ENCODE data around the gene SMIM45.
A peak's percentile ranks its signal among the peaks of the same experiment; 100 is the strongest.

The SMIM45 gene

DNA sequence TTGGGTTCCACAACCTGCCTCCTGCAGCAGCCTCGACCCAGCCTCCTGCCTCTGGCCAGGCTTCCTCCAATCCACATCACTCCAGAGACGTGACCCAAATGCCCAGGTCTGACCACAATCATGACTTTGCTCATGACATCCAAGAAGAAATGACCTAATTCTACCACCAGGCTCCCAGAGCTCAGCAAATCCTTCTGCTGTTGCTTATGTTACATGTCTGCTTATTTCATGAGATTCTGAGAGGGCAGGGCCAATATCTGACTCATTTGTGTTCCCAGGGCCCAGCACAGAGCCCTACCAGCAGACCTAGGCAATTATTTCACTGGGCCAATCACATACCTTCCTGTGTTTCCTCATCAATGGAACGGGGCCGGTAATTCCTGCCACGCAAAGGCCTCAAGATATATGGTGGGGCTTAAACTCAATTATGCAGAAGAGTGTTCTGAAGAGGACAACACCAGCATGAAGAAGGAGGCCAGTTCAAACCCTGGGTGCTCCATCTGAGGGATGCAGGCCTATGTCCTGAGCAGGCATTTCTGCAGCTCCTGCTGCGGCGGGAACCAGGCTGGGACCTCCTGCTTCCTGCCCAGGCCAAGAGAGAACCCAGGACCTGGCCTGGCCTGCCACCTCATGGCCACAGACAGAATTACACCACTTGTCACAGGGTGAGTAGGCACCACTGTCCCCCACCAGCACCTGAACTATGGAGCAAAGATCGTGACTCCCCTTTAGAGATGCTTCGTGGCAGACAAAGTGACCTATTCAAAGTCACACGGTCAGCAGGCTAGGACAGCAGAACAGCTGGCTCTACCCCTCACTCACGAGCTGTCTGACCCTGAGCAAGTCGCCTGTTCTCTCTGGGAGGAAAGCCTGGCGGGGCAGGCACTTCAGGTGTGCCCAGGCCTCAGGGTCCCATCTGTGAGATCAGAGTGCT, 10.9 kb upstream of the SMIM45 start:
- H3K4me3 ChIP-seq: no peak overlapping the region
- peak overlapping the region in 1 of 3 donors; percentile 8 for H3K27ac ChIP-seq
- no peaks in the 10 kb centered on the region for H3K27me3 ChIP-seq
- no peaks in the 10 kb centered on the region for H3K9me3 ChIP-seq
- H3K36me3 ChIP-seq: no peaks in the 10 kb centered on the region
- 41% methylated on average over 6 of the region's 13 CpGs for WGBS (ENCODE audit: insufficient coverage, low coverage, low lambda C conversion rate, missing lambda C conversion rate)
- ATAC-seq (peak; percentile 95 to 98 (median 96)), DNase-seq (peak; percentile 79 to 85 (median 82))
- intact Hi-C loops (cut with DNase I): loop anchor here (5.0 to 10.0 kb wide), 2 partner anchors 124 to 196 kb away; no protein-coding TSS in a partner anchor
- peaks cover 0 to 4% (median 0%) of the 10 kb centered on the region in 4 donors for H3K4me1 ChIP-seq
- no peak for TF ChIP-seq POLR2A (IDR thresholded peaks at IDR 0.05)
- TF ChIP-seq, protein P1, sequence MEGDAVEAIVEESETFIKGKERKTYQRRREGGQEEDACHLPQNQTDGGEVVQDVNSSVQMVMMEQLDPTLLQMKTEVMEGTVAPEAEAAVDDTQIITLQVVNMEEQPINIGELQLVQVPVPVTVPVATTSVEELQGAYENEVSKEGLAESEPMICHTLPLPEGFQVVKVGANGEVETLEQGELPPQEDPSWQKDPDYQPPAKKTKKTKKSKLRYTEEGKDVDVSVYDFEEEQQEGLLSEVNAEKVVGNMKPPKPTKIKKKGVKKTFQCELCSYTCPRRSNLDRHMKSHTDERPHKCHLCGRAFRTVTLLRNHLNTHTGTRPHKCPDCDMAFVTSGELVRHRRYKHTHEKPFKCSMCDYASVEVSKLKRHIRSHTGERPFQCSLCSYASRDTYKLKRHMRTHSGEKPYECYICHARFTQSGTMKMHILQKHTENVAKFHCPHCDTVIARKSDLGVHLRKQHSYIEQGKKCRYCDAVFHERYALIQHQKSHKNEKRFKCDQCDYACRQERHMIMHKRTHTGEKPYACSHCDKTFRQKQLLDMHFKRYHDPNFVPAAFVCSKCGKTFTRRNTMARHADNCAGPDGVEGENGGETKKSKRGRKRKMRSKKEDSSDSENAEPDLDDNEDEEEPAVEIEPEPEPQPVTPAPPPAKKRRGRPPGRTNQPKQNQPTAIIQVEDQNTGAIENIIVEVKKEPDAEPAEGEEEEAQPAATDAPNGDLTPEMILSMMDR (IDR thresholded peaks at IDR 0.05): peak; percentile 90 to 97 (median 92)

DNA sequence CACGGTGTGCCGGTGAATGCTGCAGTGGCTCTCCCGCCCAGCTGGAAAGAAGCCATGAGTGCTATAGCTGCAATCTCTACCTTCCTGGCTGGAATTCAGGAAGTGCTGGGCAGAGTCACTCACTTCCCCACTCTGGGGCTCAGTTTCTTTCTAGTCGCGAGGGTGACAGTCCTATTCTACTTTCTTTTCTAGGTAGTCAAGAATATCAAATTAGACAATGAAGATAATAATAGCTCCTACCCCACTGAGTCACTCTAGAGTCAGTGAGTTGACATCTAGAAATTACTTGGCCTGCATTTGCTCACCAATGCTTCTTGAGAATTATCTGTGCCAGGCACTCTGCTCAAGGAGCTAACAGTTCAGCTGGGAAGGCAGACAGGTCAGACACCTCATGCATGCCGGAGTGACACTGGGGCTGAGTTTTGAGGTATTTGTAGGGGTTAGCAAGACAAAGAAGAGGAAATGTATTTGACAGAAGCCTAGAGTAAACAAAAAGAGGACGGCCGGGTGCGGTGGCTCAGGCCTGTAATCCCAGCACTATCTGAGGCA, 8.2 kb upstream of the SMIM45 start:
- intact Hi-C loops (cut with DNase I): loop anchor here (5.0 to 10.0 kb wide), 2 partner anchors 126 to 199 kb away; no protein-coding TSS in a partner anchor
- TF ChIP-seq, protein P1 (IDR thresholded peaks at IDR 0.05): no peak
- TF ChIP-seq POLR2A (IDR thresholded peaks at IDR 0.05): no peak
- Histone ChIP-seq H3K4me1 (peaks cover 0 to 9% (median 0%) of the 10 kb centered on the region in 4 donors), H3K4me3 (no peak overlapping the region), H3K27me3 (no peaks in the 10 kb centered on the region), H3K27ac (no peak overlapping the region), H3K9me3 (no peaks in the 10 kb centered on the region), H3K36me3 (no peaks in the 10 kb centered on the region)
- DNase-seq (no peak), ATAC-seq (no peak)
- WGBS (ENCODE audit: insufficient coverage, low coverage, low lambda C conversion rate, missing lambda C conversion rate): 65% methylated on average over 9 of the region's 9 CpGs

DNA sequence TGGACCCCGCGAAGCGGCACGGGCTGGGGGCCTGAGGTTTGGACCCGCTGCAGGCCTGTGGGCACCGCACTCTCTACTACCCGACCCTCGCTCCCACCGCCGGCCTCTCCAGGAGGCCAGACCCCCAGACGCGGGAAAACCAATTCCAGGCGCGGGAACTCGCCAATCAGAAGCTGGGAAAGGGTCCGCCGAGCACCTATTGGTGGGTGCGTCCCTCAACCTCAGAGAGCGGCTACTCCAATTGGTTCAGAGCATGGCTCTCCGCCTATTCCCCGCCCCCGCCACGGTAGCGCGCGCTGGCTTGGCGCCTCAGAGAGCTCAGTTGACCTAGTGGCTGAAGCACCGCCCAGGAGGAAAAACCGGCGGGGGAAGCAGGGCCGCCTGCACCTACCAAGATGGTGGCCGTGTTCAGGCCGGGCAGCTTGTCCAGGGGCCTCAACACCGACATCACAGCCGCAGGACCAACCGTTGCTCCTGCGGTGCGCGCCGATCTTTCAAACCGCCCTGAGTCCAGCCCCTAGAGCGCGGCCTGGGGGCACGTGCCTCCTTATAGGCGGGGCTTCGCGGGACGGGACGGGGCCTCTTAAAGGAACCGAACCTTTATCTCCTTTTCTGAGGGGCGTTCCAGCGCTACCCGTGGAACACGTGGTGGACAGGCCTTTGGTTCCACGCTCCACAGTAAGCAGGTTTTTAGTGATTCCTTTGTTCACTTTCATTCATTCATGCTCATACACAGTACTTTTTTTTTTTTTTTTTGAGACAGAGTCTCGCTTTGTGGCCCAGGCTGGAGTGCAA, 5.1 kb upstream of the SMIM45 start, which contains the start of gene CENPM:
Gene CENPM, minus strand, starts transcription at position 524 of the 795 bp plus-strand sequence. Its CDS starts 76 bp downstream, at position 448.
- H3K4me1 ChIP-seq: peaks cover 0 to 9% (median 0%) of the 10 kb centered on the region in 4 donors
- ATAC-seq (peak; percentile 97 to 98 (median 97)), DNase-seq (peak; percentile 89 to 92 (median 90))
- H3K27me3 ChIP-seq: no peaks in the 10 kb centered on the region
- intact Hi-C loops (cut with DNase I): loop anchor here in 1 of 2 donors (10.0 kb wide), 1 partner anchor 202 kb away; no protein-coding TSS in a partner anchor
- 2% methylated on average over 30 of the region's 56 CpGs for WGBS (ENCODE audit: insufficient coverage, low coverage, low lambda C conversion rate, missing lambda C conversion rate)
- TF ChIP-seq, protein P1 (IDR thresholded peaks at IDR 0.05): no peak
- TF ChIP-seq POLR2A (IDR thresholded peaks at IDR 0.05): no peak
- no peak within 1 kb of the TSS for H3K27ac ChIP-seq
- no peaks in the 10 kb centered on the region for H3K36me3 ChIP-seq
- peak within 1 kb of the TSS; percentile 55 to 79 (median 76) for H3K4me3 ChIP-seq
- no peaks in the 10 kb centered on the region for H3K9me3 ChIP-seq

DNA sequence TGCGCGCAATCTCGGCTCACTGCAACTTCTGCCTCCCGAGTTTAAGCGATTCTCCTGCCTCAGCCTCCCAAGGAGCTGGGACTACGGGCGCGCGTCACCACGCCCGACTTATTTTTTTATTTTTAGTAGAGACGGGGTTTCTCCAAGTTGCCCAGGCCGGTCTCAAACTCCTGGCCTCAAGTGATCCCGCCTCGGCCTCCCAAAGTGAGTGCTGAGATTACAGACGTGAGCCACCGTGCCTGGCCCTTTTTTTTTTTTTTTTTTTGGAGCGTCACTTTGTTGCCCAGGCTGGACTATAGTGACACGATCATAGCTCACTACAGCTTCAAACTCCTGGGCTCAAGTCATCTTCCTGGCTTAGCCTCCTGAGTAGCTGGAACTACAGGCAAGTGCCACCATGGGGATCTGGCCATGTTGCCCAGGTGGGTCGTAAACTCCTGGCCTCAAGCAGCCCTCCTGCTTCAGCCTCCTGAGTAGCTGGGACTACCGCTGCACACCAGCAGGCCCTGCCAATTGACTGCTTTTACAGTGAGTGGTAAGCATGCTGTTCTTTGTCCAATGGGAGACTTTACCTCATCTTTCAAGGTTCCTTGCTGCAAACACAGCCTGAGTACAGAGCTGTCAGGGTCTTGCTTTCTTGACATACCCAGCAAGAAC, 4.4 kb upstream of the SMIM45 start:
- WGBS (ENCODE audit: insufficient coverage, low coverage, low lambda C conversion rate, missing lambda C conversion rate): 70% methylated on average over 16 of the region's 21 CpGs
- DNase-seq: no peak
- H3K27me3 ChIP-seq: no peaks in the 10 kb centered on the region
- intact Hi-C loops (cut with DNase I): loop anchor here in 1 of 2 donors (10.0 kb wide), 1 partner anchor 203 kb away; no protein-coding TSS in a partner anchor
- H3K4me3 ChIP-seq: peak overlapping the region; percentile 55 to 79 (median 76)
- H3K4me1 ChIP-seq: peaks cover 0 to 9% (median 0%) of the 10 kb centered on the region in 4 donors
- no peaks in the 10 kb centered on the region for H3K36me3 ChIP-seq
- no peak for ATAC-seq
- no peak for TF ChIP-seq POLR2A (IDR thresholded peaks at IDR 0.05)
- TF ChIP-seq, protein P1 (IDR thresholded peaks at IDR 0.05): no peak
- no peak overlapping the region for H3K27ac ChIP-seq
- no peaks in the 10 kb centered on the region for H3K9me3 ChIP-seq
